Uterus (tissue), 4 donors: ENCODE results near the gene MRPS18B. TPM values are rescaled to one million over a fixed set of nuclear protein-coding genes. Genes with fewer than 3 reads are reported as not detected.
A peak's percentile ranks its signal among the peaks of the same experiment; 100 is the strongest.

Experiments
- DNase-seq, 2 donors: peaks; one replicate each; pipeline ENCODE4 v3.0.0-alpha.2; 2019 to 2020
- H3K27ac ChIP-seq, 2 donors: fragments of 200-600 bp; sonication (generic); 1 replicate in 1 of 2; 2 replicates in 1 of 2; pipeline ENCODE4 v1.5.1; 2016 to 2018
- H3K27me3 ChIP-seq, 2 donors: fragments of 200-600 bp; sonication (generic); one replicate each; pipeline ENCODE4 v1.5.1; 2018 to 2019; ENCODE audit warnings: control low read depth in 1 of 2
- H3K36me3 ChIP-seq, 2 donors: fragments of 200-600 bp; sonication (generic); one replicate each; pipeline ENCODE4 v1.5.1; 2019; ENCODE audit warnings: control low read depth in 1 of 2
- H3K4me1 ChIP-seq, 2 donors: fragments of 200-600 bp; sonication (generic); one replicate each; pipeline ENCODE4 v1.5.1; 2018 to 2019; ENCODE audit warnings: control low read depth in 1 of 2
- H3K4me3 ChIP-seq, 2 donors: fragments of 200-600 bp; sonication (generic); 1 replicate in 1 of 2; 2 replicates in 1 of 2; pipeline ENCODE4 v1.5.1; 2018 to 2019; ENCODE audit warnings: mild to moderate bottlenecking in 1 of 2
- H3K9me3 ChIP-seq, 2 donors: fragments of 200-600 bp; sonication (generic); one replicate each; pipeline ENCODE4 v1.5.1; 2019; ENCODE audit warnings: control low read depth in 1 of 2
- POLR2A ChIP-seq, 2 donors: fragments of 450-650 bp; IDR thresholded peaks; one replicate each; pipeline ENCODE4 v1.6.1; 2016; ENCODE audit warnings: antibody characterized with exemption in 2 of 2, mild to moderate bottlenecking in 1 of 2, moderate library complexity in 1 of 2
- intact Hi-C: fragments of 100-400 bp; cut with DNase I; formaldehyde crosslinking; loops from one replicate; pipeline ENCODE4 v1.15.1; 2023; ENCODE audit warnings: low total_unique reads
- total RNA-seq, 4 donors: library from RNA; depleted of rRNA in 3 of 4; stranded (reverse); fragments of >200 nt in 3 of 4; gene quantifications; one replicate each; pipeline versions ENCODE4 v1.1.0 to v1.2.4, GENCODE V29; 2014 to 2023
- TF ChIP-seq, protein P1 (sequence below), 4 experiments: fragments of 200-600 bp in 2 of 4; fragments of 450-650 bp in 2 of 4; sonication (generic) in 2 of 4; IDR thresholded peaks; one replicate each; pipeline ENCODE4 v1.5.1; 2016 to 2019; ENCODE audit warnings: antibody characterized with exemption in 4 of 4, mild to moderate bottlenecking in 2 of 4, moderate library complexity in 1 of 4
- donor health status: DM: yes; HTN: yes; CAD: no.

MRPS18B gene
- total RNA-seq, 4 donors from 2014 or later = 15.1 to 45.5 (median 36.7) TPM

DNA sequence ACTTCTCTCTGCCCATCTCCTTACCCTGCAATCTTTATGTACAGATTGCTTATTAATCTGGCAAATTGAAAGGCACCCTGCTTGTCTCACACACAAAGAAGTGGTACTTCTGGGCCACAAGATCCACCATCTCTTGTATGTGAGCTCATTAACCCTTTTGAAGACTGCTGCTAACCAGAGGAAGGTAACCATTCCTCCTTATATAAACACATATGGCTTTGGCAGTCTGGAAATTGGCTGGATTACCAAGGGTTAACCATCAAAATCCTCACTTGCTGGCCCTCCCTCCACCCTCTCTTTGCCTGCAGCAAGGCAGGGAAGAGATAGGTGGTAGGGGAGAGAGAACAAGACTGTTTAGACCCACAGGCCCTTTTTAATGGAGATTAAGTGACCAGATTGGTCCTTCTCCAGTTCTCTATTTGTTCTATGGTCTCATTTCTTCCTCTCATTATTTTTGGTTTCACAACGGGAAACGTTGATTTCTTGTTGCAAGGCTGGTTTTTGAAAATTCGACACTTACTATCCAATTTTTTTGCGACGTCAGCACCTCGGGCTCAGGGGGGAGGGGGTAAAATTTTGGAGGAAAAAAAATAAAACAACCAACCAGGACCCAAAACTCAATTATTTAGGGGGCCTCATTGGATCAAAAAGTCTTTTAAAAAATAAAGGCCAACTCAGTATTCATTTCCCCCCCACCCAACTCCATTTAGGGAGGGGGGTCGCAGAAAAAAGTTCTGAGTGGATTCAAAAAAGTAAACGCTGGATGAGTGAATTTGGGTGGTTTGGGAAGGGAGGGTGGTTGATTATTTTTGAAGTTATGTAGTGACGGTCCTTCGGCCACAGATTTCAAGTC is 1.5 kb upstream of the MRPS18B start:
- intact Hi-C loops = no loop called here
- Histone ChIP-seq H3K27me3 (no peaks in the 10 kb centered on the region), H3K36me3 (no peaks in the 10 kb centered on the region), H3K4me1 (peaks cover 0 to 30% of the 10 kb centered on the region in 2 donors), H3K4me3 (peak overlapping the region; percentile 78 to 99), H3K9me3 (no peaks in the 10 kb centered on the region), H3K27ac (peak overlapping the region; percentile 98 to 100)
- no peak for DNase-seq
- TF ChIP-seq, protein P1, sequence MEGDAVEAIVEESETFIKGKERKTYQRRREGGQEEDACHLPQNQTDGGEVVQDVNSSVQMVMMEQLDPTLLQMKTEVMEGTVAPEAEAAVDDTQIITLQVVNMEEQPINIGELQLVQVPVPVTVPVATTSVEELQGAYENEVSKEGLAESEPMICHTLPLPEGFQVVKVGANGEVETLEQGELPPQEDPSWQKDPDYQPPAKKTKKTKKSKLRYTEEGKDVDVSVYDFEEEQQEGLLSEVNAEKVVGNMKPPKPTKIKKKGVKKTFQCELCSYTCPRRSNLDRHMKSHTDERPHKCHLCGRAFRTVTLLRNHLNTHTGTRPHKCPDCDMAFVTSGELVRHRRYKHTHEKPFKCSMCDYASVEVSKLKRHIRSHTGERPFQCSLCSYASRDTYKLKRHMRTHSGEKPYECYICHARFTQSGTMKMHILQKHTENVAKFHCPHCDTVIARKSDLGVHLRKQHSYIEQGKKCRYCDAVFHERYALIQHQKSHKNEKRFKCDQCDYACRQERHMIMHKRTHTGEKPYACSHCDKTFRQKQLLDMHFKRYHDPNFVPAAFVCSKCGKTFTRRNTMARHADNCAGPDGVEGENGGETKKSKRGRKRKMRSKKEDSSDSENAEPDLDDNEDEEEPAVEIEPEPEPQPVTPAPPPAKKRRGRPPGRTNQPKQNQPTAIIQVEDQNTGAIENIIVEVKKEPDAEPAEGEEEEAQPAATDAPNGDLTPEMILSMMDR (IDR thresholded peaks at IDR 0.05) = no peak
- TF ChIP-seq POLR2A (IDR thresholded peaks at IDR 0.05) = no peak

DNA sequence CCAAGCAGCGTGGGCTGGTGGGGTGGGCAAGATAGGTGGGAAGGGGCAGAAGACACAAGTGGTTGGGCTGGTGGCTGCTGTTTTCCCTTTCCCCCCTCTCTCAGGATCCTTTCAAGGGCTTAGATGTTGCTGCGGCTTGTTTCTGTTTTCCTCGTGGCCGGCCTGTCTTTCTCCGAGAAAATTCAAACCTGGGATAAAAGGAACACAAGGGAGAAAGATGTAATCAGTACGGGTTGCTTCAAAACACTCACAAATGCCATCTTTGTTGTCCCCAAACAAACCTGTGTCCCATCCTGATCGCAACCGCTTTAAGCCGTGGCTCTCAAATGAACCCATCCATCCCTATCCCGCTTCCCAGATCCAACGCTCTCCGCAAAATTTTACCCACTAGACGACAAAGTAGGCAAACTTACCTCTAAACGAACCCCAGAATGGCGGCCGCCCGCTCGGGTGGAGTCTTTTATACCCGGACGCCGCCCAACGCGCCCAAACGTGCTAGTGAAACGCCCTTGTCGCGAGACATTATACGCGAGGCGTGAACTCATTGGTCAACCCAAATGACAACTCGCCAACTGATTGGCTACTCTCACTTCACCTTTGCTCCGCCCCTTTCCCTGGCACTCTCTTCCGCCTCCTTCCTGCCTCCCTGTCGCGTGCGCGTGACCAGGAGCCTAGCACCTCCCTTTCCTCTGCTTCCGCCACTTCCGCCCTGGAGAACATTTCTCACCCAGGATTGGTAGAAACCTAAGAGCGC is 652 bp upstream of the MRPS18B start, which contains the start of gene PPP1R10:
Gene PPP1R10, minus strand, starts transcription at position 433 of the 754 bp plus-strand sequence. CDS start 7,299 bp downstream, outside the sequence.
- Histone ChIP-seq H3K4me1 (peaks cover 0 to 30% of the 10 kb centered on the region in 2 donors), H3K9me3 (no peaks in the 10 kb centered on the region), H3K27ac (peak within 1 kb of the TSS; percentile 98 to 100), H3K4me3 (peak within 1 kb of the TSS; percentile 78 to 99), H3K27me3 (no peaks in the 10 kb centered on the region), H3K36me3 (no peaks in the 10 kb centered on the region)
- TF ChIP-seq, protein P1 (IDR thresholded peaks at IDR 0.05) = peak in 2 of 4 experiments; percentile 12 to 23
- TF ChIP-seq POLR2A (IDR thresholded peaks at IDR 0.05) = peak; percentile 99
- intact Hi-C loops = no loop called here
- peak; percentile 99 to 100 for DNase-seq

DNA sequence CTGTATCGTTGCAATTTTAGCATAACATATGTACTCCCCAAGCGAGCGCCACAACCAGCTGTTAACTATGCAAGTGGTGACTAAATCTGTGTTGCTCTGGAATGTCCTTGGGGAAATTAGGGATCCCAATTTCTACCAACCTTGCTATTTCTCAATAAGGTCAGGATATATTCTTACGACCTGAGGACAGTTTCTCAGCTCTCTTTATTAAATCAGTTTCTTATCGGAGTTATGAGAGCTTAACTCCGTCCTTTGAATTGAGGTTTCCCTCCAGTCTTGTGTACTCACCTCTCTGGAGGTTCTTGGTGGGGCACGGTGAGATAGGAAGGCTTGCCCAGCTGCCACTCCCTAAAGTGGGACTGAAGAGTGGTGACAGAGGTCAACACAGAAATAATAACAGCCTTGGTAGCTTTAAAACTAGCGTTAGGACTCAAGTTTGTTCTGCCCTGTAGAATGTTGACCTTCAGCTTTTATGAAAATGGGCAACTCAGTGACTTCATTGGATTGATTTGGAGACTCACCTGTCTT is 694 bp downstream of the MRPS18B start:
- Histone ChIP-seq H3K36me3 (no peaks in the 10 kb centered on the region), H3K9me3 (no peaks in the 10 kb centered on the region), H3K4me3 (peak overlapping the region; percentile 57 to 99), H3K4me1 (peaks cover 0 to 19% of the 10 kb centered on the region in 2 donors), H3K27ac (peak overlapping the region; percentile 91 to 100), H3K27me3 (no peaks in the 10 kb centered on the region)
- no peak for TF ChIP-seq POLR2A (IDR thresholded peaks at IDR 0.05)
- TF ChIP-seq, protein P1 (IDR thresholded peaks at IDR 0.05) = no peak
- DNase-seq = no peak
- intact Hi-C loops = no loop called here

DNA sequence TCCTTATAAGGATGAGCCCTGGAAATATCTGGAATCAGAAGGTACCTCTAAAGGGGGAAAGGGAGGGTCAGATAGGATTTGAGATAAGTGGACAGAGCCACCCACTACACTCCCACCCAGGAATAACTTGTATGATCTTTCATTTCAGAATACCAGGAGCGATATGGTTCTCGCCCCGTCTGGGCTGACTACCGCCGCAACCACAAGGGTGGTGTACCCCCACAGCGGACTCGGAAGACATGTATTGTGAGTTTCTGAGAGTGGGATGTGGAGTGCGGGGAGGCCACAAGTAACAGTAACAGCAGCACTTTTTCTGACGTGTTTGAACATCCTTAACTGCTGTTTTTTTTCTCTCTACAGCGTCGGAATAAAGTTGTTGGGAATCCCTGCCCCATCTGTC is 1.9 kb downstream of the MRPS18B start:
- H3K27ac ChIP-seq = peak overlapping the region in 1 of 2 donors; percentile 100
- intact Hi-C loops = no loop called here
- H3K4me1 ChIP-seq = peaks cover 0 to 9% of the 10 kb centered on the region in 2 donors
- H3K4me3 ChIP-seq = no peak overlapping the region
- no peaks in the 10 kb centered on the region for H3K9me3 ChIP-seq
- no peaks in the 10 kb centered on the region for H3K27me3 ChIP-seq
- DNase-seq = no peak
- TF ChIP-seq POLR2A (IDR thresholded peaks at IDR 0.05) = no peak
- TF ChIP-seq, protein P1 (IDR thresholded peaks at IDR 0.05) = no peak
- no peaks in the 10 kb centered on the region for H3K36me3 ChIP-seq
